Fibroblast of lung (primary cell): Measurements from ENCODE around the gene AREL1. TPM values are rescaled to one million over a fixed set of nuclear protein-coding genes. Genes with fewer than 3 reads are reported as not detected.

Source experiments
- DNase-seq, 2 donors: peaks; one replicate each; pipeline versions ENCODE4 v3.0.0 to v3.0.0-alpha.2; 2010; ENCODE audit warnings: low read depth in 2 of 2
- H2AFZ ChIP-seq: 2 replicates; pipeline ENCODE4 v1.5.1; 2012; ENCODE audit warnings: low read length, control low read depth, inconsistent platforms
- H3K27ac ChIP-seq: 2 replicates; pipeline ENCODE4 v1.5.1; 2011; ENCODE audit warnings: low read length, control low read depth; ENCODE audit not compliant: insufficient read depth
- H3K27me3 ChIP-seq: 2 replicates; pipeline ENCODE4 v1.5.1; 2011; ENCODE audit warnings: mild to moderate bottlenecking, low read length; ENCODE audit not compliant: control insufficient read depth, insufficient read depth
- H3K36me3 ChIP-seq: 2 replicates; pipeline ENCODE4 v1.5.1; 2011; ENCODE audit warnings: low read length; ENCODE audit not compliant: control insufficient read depth, insufficient read depth
- H3K4me1 ChIP-seq: 2 replicates; pipeline ENCODE4 v1.5.1; 2011; ENCODE audit warnings: low read length; ENCODE audit not compliant: control insufficient read depth, insufficient read depth; ENCODE audit errors: extremely low read depth
- H3K4me2 ChIP-seq: 2 replicates; pipeline ENCODE4 v1.5.1; 2011; ENCODE audit warnings: low read length, control low read depth; ENCODE audit not compliant: insufficient read depth; ENCODE audit errors: extremely low read depth
- H3K4me3 ChIP-seq, 4 experiments: fragments of 200-600 bp in 1 of 4; sonication (generic) in 1 of 4; replicated peaks in 1 of 4; 2 replicates each; pipeline ENCODE4 v1.5.1; 2011 to 2016; ENCODE audit warnings: low read length in 4 of 4, low read depth in 3 of 4, mild to moderate bottlenecking in 3 of 4, control low read depth in 2 of 4, inconsistent platforms in 1 of 4, mixed read lengths in 1 of 4; ENCODE audit not compliant: insufficient read depth in 1 of 4; ENCODE audit errors: control extremely low read depth in 1 of 4
- H3K79me2 ChIP-seq: 2 replicates; pipeline ENCODE4 v1.5.1; 2012; ENCODE audit warnings: mild to moderate bottlenecking, low read length, inconsistent platforms; ENCODE audit not compliant: control insufficient read depth, insufficient read depth
- H3K9ac ChIP-seq: 2 replicates; pipeline ENCODE4 v1.5.1; 2011; ENCODE audit warnings: mild to moderate bottlenecking, low read length, control low read depth; ENCODE audit not compliant: insufficient read depth
- H3K9me3 ChIP-seq: 2 replicates; pipeline ENCODE4 v1.5.1; 2012; ENCODE audit warnings: low read depth, low read length; ENCODE audit not compliant: control insufficient read depth, insufficient read depth
- H4K20me1 ChIP-seq: 2 replicates; pipeline ENCODE4 v1.5.1; 2011; ENCODE audit warnings: low read length; ENCODE audit not compliant: control insufficient read depth, insufficient read depth; ENCODE audit errors: extremely low read depth
- CTCF ChIP-seq, 2 donors: IDR thresholded peaks in 1 of 2; conservative IDR thresholded peaks in 1 of 2; 1 replicate in 1 of 2; 2 replicates in 1 of 2; pipeline ENCODE4 v1.5.1; 2011 to 2012; ENCODE audit warnings: low read length in 2 of 2, control low read depth in 1 of 2, inconsistent platforms in 1 of 2, low read depth in 1 of 2, mild to moderate bottlenecking in 1 of 2
- EZH2 ChIP-seq: IDR thresholded peaks from 2 replicates; pipeline ENCODE4 v1.5.1; 2012; ENCODE audit warnings: low read length, control low read depth, mild to moderate bottlenecking; ENCODE audit errors: missing control alignments
- polyA plus RNA-seq, 2 donors: library from polyadenylated mRNA; depleted of rRNA in 1 of 2; stranded (reverse) in 1 of 2; unstranded in 1 of 2; fragments of >200 nt; gene quantifications; 2 replicates each; pipeline ENCODE4 v1.2.1, GENCODE V29; 2011 to 2012; ENCODE audit warnings: missing spikeins in 1 of 2
- total RNA-seq: library from RNA; depleted of rRNA; stranded (reverse); fragments of >200 nt; gene quantifications from 2 replicates; pipeline ENCODE4 v1.2.1, GENCODE V29; 2014

Gene AREL1
- total and polyA plus RNA-seq, 2 donors (not counting 1 experiment from before 2014, with no cell fraction given), result 28.2 to 36.5 TPM

GRCh38 chr14:74645244-74645643, 67.6 kb downstream of the AREL1 start:
- no peak for TF ChIP-seq CTCF (conservative IDR thresholded peaks at IDR 0.05 in 1 of 2, IDR thresholded peaks at IDR 0.05 in 1 of 2; ENCODE audit: low read depth in 1 of 2, low read length in 2 of 2)
- TF ChIP-seq EZH2, result no peak
- H3K79me2 ChIP-seq, result no peaks in the 10 kb centered on the region
- no peak for DNase-seq
- peaks cover 2% of the 10 kb centered on the region for H3K4me1 ChIP-seq
- no peak overlapping the region for H3K9ac ChIP-seq
- H3K27me3 ChIP-seq, result no peaks in the 10 kb centered on the region
- H3K27ac ChIP-seq, result no peak overlapping the region
- no peaks in the 10 kb centered on the region for H3K9me3 ChIP-seq
- H2AFZ ChIP-seq, result no peak overlapping the region
- no peaks in the 10 kb centered on the region for H3K36me3 ChIP-seq
- H3K4me3 ChIP-seq, result no peak overlapping the region
- H3K4me2 ChIP-seq, result no peak overlapping the region
- H4K20me1 ChIP-seq, result no peaks in the 10 kb centered on the region

GRCh38 chr14:74641601-74642391, 71.1 kb downstream of the AREL1 start:
- Histone ChIP-seq H3K4me3 (no peak overlapping the region), H3K27me3 (no peaks in the 10 kb centered on the region), H3K9ac (no peak overlapping the region), H3K79me2 (no peaks in the 10 kb centered on the region), H4K20me1 (no peaks in the 10 kb centered on the region), H3K4me1 (peaks cover 2% of the 10 kb centered on the region), H3K4me2 (no peak overlapping the region), H2AFZ (no peak overlapping the region), H3K27ac (no peak overlapping the region), H3K36me3 (no peaks in the 10 kb centered on the region), H3K9me3 (no peaks in the 10 kb centered on the region)
- no peak for TF ChIP-seq CTCF (conservative IDR thresholded peaks at IDR 0.05 in 1 of 2, IDR thresholded peaks at IDR 0.05 in 1 of 2; ENCODE audit: low read depth in 1 of 2, low read length in 2 of 2)
- no peak for TF ChIP-seq EZH2
- DNase-seq, result peak in 1 of 2 donors; percentile 80

- H3K79me2 ChIP-seq, result no peaks in the 10 kb centered on the region
- H3K4me3 ChIP-seq, result no peak overlapping the region
- no peaks in the 10 kb centered on the region for H4K20me1 ChIP-seq
- no peak overlapping the region for H3K4me2 ChIP-seq
- TF ChIP-seq CTCF (conservative IDR thresholded peaks at IDR 0.05 in 1 of 2, IDR thresholded peaks at IDR 0.05 in 1 of 2; ENCODE audit: low read depth in 1 of 2, low read length in 2 of 2), result no peak
- no peak for TF ChIP-seq EZH2
- H2AFZ ChIP-seq, result no peak overlapping the region
- H3K27me3 ChIP-seq, result no peaks in the 10 kb centered on the region
- no peak overlapping the region for H3K27ac ChIP-seq
- H3K4me1 ChIP-seq, result peaks cover 11% of the 10 kb centered on the region
- H3K9ac ChIP-seq, result no peak overlapping the region
- no peaks in the 10 kb centered on the region for H3K36me3 ChIP-seq
- DNase-seq, result peak in 1 of 2 donors; percentile 46
- H3K9me3 ChIP-seq, result no peaks in the 10 kb centered on the region
Measured at GRCh38 chr14:74638966-74639365, 73.9 kb downstream of the AREL1 start.
